GM10847 (cell line): ENCODE measurements around the gene ARHGEF2.

Experiments
- POLR2A ChIP-seq: IDR thresholded peaks from 2 replicates; pipeline ENCODE4 v1.6.1; 2011; ENCODE audit not compliant: insufficient read length; ENCODE audit errors: extremely low read depth

Gene ARHGEF2

DNA sequence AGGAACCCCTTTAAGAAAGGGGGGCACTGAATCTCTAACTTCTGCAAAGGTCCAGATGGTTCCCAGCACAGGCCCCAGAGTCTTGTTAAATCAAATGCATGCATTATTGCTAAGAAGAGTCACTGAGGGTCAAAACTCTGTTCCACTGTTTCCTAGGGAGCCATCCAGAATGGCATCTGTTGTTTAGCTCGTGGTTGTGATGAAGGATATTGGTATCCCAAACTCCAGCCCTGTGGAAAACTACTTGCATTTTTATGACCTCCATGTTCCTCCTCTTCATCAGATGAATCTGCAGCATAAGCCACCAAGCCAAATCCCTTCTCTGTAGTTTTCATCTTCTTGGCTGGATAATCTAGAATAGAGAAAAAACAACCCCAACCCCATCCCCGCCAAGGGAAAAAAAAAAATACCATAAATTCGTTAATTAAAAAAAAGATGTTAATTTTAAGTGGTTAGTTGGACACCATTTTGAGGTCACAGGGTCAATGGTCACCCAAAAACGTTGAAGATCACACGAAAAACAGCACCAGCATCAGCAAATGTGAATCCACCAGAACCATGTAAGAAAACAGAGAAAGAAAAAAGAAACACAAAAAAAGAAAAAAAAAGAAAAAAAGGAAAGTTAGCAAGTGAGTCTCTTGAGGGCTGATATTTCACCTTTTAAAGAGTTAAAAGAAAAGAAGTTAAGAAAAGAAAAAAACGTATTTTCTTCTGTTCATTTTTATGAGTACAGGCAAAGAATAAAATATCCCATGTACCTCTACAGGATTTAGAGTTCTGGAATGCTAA lies 64.2 kb downstream of the ARHGEF2 start:
- no peak for TF ChIP-seq POLR2A

DNA sequence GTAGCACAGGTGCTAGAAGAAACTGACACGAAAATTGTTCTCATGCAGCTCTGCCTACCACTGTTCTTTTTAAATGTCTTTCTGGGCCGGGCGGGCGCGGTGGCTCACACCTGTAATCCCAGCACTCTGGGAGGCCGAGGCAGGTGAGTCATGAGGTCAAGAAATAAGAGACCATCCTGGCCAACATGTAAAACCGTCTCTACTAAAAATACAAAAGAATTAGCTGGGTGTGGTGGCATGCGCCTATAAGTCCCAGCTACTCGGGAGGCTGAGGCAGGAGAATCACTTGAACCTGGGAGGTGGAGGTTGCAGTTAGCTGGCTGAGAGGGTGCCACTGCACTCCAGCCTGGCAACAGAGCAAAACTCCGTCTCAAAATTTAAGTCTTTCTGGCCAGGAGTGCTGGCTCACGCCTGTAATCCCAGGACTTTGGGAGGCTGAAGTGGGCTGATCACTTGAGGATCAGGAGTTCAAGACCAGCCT lies 66.3 kb downstream of the ARHGEF2 start:
- TF ChIP-seq POLR2A: no peak

DNA sequence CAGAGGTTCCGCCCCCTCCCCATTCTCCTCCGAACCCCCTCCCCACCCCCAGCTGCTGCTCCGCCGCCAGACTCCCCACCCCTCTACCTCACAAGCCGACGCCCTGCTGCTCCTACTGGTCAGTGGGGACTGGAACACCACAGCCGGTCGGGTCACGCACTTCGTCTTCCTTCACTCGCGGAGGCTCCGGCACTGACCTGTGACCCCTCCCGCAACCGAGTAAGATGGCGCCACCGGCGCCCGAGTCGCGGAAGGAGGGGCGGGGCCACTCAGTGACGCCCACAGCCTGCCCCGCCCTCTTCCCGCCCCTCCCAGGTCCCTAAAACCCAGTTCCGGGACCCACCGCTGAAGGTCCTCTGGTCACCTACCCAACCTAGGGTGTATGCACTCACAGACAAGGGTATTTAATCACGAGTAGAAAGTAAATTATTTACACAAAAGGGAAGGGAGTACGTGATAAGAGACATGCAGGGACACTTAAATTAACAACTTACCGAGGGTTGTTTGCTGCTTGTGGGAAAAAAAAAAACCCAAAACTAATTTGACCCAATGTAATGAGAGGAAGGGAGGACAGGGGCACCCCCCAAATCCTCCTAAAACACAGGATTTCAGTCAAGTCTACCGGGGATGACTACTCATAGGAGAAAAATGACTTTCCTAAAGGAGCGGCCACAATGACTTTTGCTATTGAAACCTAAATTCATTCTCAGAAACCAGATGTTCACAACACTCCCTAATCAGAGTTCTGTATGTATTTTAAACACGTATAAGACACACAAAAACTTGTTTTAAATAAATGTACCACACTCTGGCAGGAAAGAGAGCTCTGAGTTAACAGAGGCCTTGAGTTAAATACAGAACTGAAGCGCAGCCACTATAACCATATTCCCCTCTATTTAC lies 66.9 kb downstream of the ARHGEF2 start, which contains the start of gene RIT1:
RIT1 (minus strand) TSS at position 194 of the 900 bp plus-strand sequence. CDS start 588 bp downstream, outside the sequence.
- TF ChIP-seq POLR2A: peak; percentile 60

DNA sequence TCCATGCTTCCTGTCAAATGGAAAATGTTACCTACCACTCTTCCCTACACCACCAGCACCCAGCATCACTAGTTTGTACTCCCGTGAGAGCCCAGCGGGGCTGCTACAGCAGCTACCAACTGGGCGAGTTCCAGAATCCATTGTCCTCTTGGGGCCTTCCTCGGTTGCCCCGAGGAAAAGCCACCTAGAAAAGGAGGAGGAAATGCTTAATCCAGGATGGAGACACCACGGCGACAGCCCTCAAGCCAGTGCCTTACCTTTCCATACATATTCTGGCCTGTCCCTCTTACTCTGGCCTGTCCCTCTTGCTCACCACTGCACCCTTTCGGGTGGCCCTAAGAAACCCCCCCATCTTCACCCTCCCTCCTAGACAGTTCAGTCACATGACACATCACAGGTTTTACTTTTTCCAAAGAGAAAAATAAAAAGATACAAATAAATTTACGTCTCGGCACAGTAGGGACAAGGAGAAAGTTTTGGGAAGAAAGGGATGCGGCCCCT lies 67.7 kb downstream of the ARHGEF2 start:
- TF ChIP-seq POLR2A: no peak

DNA sequence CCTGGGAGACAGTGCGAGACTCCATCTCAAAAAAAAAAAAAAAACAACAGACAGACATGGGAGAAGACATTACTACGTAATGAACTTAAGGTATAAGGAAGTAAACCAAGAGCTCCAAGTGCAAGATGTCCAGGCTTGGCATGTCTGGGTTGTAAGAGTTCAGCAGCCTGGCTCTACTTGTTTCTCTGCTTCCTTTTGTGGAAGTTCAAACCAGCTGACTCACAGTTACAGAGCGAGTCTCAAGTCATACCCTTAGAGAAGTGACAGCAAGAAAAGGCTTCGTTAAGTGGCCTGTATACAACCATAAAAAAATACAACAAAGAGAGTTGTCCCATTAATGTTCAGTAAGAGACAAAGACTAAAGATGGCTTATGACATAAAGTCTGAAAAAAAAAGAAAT lies 68.5 kb downstream of the ARHGEF2 start:
- no peak for TF ChIP-seq POLR2A

DNA sequence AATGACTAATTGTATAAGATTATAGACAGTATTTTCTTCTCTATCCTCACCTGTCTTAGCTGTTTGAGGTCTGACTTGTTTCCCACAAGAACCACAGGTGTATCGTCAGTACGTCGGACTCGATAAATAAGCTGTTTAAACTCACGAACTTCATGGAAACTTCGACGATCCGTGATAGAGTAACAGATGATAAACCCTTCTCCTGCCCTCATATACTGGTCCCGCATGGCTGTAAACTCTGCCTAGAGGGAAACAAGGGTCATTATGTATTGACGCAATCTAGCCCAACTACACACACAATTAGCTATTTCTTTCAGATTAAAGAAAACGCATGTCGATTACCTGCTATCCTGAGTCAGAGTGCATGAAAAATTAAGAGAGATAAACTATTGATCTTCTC lies 74.1 kb downstream of the ARHGEF2 start:
- TF ChIP-seq POLR2A: no peak

DNA sequence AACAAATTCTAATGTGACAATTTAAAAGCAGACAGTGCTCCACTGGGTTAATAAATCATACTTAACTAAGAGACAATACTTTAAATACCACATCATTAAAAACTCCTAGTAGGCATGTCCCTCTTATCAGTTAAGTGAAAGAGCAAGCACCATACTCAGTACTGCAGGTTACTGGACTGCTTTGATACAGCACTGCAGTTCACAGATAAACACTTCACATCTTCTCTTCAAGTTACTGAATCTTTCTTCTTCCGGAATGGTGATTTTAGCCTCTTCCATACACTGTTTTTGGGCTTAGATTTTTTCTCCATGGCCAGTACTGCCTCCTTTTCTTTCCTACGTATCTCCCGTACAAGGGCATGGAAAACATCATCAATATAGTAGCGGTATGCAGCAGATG lies 78.2 kb downstream of the ARHGEF2 start:
- no peak for TF ChIP-seq POLR2A

DNA sequence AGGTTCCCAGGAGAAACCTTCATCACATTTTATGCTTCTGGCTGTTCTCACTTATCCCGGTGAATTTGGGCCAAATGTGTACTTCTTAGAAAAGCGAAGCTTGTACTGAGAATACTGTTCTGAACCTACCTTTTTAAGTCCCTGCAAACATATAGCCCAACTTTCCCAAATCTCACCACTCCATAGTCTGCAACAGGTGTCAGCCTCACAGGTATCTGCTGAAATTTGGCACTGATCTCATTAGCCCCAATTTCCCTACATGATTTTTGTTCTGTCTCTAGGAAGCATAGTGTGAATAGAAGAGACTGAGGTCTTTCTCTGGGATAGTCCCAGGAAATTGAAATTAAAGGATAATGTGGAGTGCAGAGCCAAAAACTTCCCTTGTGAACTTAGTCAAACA lies 78.7 kb downstream of the ARHGEF2 start:
- TF ChIP-seq POLR2A: no peak

DNA sequence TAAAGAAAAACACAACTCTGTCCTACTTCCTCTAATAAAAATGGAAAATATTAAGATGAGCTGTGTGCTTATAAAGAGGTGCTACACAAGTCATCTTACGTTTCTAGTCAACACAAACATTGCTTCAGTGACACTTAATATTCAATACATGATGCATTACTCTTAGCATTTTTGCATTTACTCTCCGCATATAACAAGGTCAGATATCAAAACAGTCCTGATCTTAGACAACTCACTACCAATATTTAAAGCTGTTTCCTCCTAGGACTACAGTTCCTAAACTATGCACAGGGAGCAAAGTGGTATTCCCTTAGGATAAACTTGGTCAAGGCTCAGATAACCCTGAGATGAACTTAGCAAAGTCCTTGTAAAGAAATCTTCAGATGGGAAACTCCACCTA lies 79.5 kb downstream of the ARHGEF2 start:
- no peak for TF ChIP-seq POLR2A

DNA sequence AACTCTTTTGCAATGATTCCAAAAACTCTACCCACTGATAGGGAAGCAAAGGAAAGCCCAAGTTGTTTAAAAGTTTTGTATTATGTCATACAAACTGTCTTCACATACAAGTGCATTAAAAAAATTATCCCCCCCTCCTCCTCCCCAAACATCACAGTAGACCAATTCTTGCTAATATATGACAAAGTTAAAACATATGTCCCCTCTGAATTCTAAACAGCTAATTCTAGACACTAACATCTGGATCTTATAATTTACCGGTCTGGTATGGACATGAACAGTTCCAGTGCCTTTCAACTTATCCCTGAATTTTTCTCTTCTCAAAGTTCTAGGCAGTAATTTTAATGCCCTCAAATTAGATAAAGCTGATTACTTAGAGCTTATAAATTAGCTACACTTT lies 80.6 kb downstream of the ARHGEF2 start:
- no peak for TF ChIP-seq POLR2A
